Fibroblast of lung (primary cell): ENCODE data around the gene PSAP. TPM values are rescaled to one million over a fixed set of nuclear protein-coding genes. Genes with fewer than 3 reads are reported as not detected.

Experiments used
- DNase-seq, 2 donors: peaks; one replicate each; pipeline versions ENCODE4 v3.0.0 to v3.0.0-alpha.2; 2010; ENCODE audit warnings: low read depth in 2 of 2
- H2AFZ ChIP-seq: 2 replicates; pipeline ENCODE4 v1.5.1; 2012; ENCODE audit warnings: low read length, control low read depth, inconsistent platforms
- H3K27ac ChIP-seq: 2 replicates; pipeline ENCODE4 v1.5.1; 2011; ENCODE audit warnings: low read length, control low read depth; ENCODE audit not compliant: insufficient read depth
- H3K27me3 ChIP-seq: 2 replicates; pipeline ENCODE4 v1.5.1; 2011; ENCODE audit warnings: mild to moderate bottlenecking, low read length; ENCODE audit not compliant: control insufficient read depth, insufficient read depth
- H3K36me3 ChIP-seq: 2 replicates; pipeline ENCODE4 v1.5.1; 2011; ENCODE audit warnings: low read length; ENCODE audit not compliant: control insufficient read depth, insufficient read depth
- H3K4me1 ChIP-seq: 2 replicates; pipeline ENCODE4 v1.5.1; 2011; ENCODE audit warnings: low read length; ENCODE audit not compliant: control insufficient read depth, insufficient read depth; ENCODE audit errors: extremely low read depth
- H3K4me2 ChIP-seq: 2 replicates; pipeline ENCODE4 v1.5.1; 2011; ENCODE audit warnings: low read length, control low read depth; ENCODE audit not compliant: insufficient read depth; ENCODE audit errors: extremely low read depth
- H3K4me3 ChIP-seq, 4 experiments: fragments of 200-600 bp in 1 of 4; sonication (generic) in 1 of 4; replicated peaks in 1 of 4; 2 replicates each; pipeline ENCODE4 v1.5.1; 2011 to 2016; ENCODE audit warnings: low read length in 4 of 4, low read depth in 3 of 4, mild to moderate bottlenecking in 3 of 4, control low read depth in 2 of 4, inconsistent platforms in 1 of 4, mixed read lengths in 1 of 4; ENCODE audit not compliant: insufficient read depth in 1 of 4; ENCODE audit errors: control extremely low read depth in 1 of 4
- H3K79me2 ChIP-seq: 2 replicates; pipeline ENCODE4 v1.5.1; 2012; ENCODE audit warnings: mild to moderate bottlenecking, low read length, inconsistent platforms; ENCODE audit not compliant: control insufficient read depth, insufficient read depth
- H3K9ac ChIP-seq: 2 replicates; pipeline ENCODE4 v1.5.1; 2011; ENCODE audit warnings: mild to moderate bottlenecking, low read length, control low read depth; ENCODE audit not compliant: insufficient read depth
- H3K9me3 ChIP-seq: 2 replicates; pipeline ENCODE4 v1.5.1; 2012; ENCODE audit warnings: low read depth, low read length; ENCODE audit not compliant: control insufficient read depth, insufficient read depth
- H4K20me1 ChIP-seq: 2 replicates; pipeline ENCODE4 v1.5.1; 2011; ENCODE audit warnings: low read length; ENCODE audit not compliant: control insufficient read depth, insufficient read depth; ENCODE audit errors: extremely low read depth
- CTCF ChIP-seq, 2 donors: IDR thresholded peaks in 1 of 2; conservative IDR thresholded peaks in 1 of 2; 1 replicate in 1 of 2; 2 replicates in 1 of 2; pipeline ENCODE4 v1.5.1; 2011 to 2012; ENCODE audit warnings: low read length in 2 of 2, control low read depth in 1 of 2, inconsistent platforms in 1 of 2, low read depth in 1 of 2, mild to moderate bottlenecking in 1 of 2
- EZH2 ChIP-seq: IDR thresholded peaks from 2 replicates; pipeline ENCODE4 v1.5.1; 2012; ENCODE audit warnings: low read length, control low read depth, mild to moderate bottlenecking; ENCODE audit errors: missing control alignments
- polyA plus RNA-seq, 2 donors: library from polyadenylated mRNA; depleted of rRNA in 1 of 2; stranded (reverse) in 1 of 2; unstranded in 1 of 2; fragments of >200 nt; gene quantifications; 2 replicates each; pipeline ENCODE4 v1.2.1, GENCODE V29; 2011 to 2012; ENCODE audit warnings: missing spikeins in 1 of 2
- total RNA-seq: library from RNA; depleted of rRNA; stranded (reverse); fragments of >200 nt; gene quantifications from 2 replicates; pipeline ENCODE4 v1.2.1, GENCODE V29; 2014

The PSAP gene
- total and polyA plus RNA-seq, 2 donors (not counting 1 experiment from before 2014, with no cell fraction given): 1,180 to 1,566 TPM

- no peak overlapping the region for H3K4me3 ChIP-seq
- no peak overlapping the region for H2AFZ ChIP-seq
- H3K27me3 ChIP-seq: peaks cover 3% of the 10 kb centered on the region
- H4K20me1 ChIP-seq: no peaks in the 10 kb centered on the region
- no peaks in the 10 kb centered on the region for H3K4me1 ChIP-seq
- no peaks in the 10 kb centered on the region for H3K36me3 ChIP-seq
- H3K9ac ChIP-seq: no peak overlapping the region
- TF ChIP-seq EZH2 (no peak), CTCF (conservative IDR thresholded peaks at IDR 0.05 in 1 of 2, IDR thresholded peaks at IDR 0.05 in 1 of 2; ENCODE audit: low read depth in 1 of 2, low read length in 2 of 2) (no peak)
- no peaks in the 10 kb centered on the region for H3K79me2 ChIP-seq
- no peak overlapping the region for H3K4me2 ChIP-seq
- no peak for DNase-seq
- no peak overlapping the region for H3K27ac ChIP-seq
- H3K9me3 ChIP-seq: no peaks in the 10 kb centered on the region
Observed at GRCh38 chr10:71799112-71799511, 51.9 kb downstream of the PSAP start.

- Histone ChIP-seq H3K4me2 (no peak overlapping the region), H3K4me1 (no peaks in the 10 kb centered on the region), H3K27me3 (peaks cover 3% of the 10 kb centered on the region), H3K79me2 (no peaks in the 10 kb centered on the region), H3K9me3 (no peaks in the 10 kb centered on the region), H2AFZ (no peak overlapping the region), H3K4me3 (no peak overlapping the region), H3K9ac (no peak overlapping the region), H4K20me1 (no peaks in the 10 kb centered on the region), H3K36me3 (no peaks in the 10 kb centered on the region), H3K27ac (no peak overlapping the region)
- DNase-seq: no peak
- no peak for TF ChIP-seq CTCF (conservative IDR thresholded peaks at IDR 0.05 in 1 of 2, IDR thresholded peaks at IDR 0.05 in 1 of 2; ENCODE audit: low read depth in 1 of 2, low read length in 2 of 2)
- no peak for TF ChIP-seq EZH2
Observed at GRCh38 chr10:71798308-71798624, 52.8 kb downstream of the PSAP start.

GRCh38 chr10:71797533-71798307 is 53.3 kb downstream of the PSAP start:
- Histone ChIP-seq H4K20me1 (no peaks in the 10 kb centered on the region), H3K9ac (no peak overlapping the region), H3K36me3 (no peaks in the 10 kb centered on the region), H3K9me3 (no peaks in the 10 kb centered on the region), H3K4me3 (no peak overlapping the region), H3K27me3 (peaks cover 3% of the 10 kb centered on the region), H3K79me2 (no peaks in the 10 kb centered on the region), H3K27ac (no peak overlapping the region), H3K4me2 (no peak overlapping the region), H2AFZ (no peak overlapping the region), H3K4me1 (no peaks in the 10 kb centered on the region)
- DNase-seq: no peak
- TF ChIP-seq CTCF (conservative IDR thresholded peaks at IDR 0.05 in 1 of 2, IDR thresholded peaks at IDR 0.05 in 1 of 2; ENCODE audit: low read depth in 1 of 2, low read length in 2 of 2) (no peak), EZH2 (no peak)
